GM10266 (cell line): Measurements from ENCODE around the gene BORCS5.

ENCODE experiments used
- DNase-seq: peaks from one replicate; pipeline ENCODE4 v3.0.0; 2012; ENCODE audit errors: extremely low spot score
- TF ChIP-seq, protein P1 (sequence below): IDR thresholded peaks from 2 replicates; pipeline ENCODE4 v1.5.1; 2012; ENCODE audit warnings: mild to moderate bottlenecking, low read depth; ENCODE audit not compliant: control insufficient read depth, insufficient read depth; ENCODE audit errors: missing control alignments

Gene BORCS5

GRCh38 chr12:12356467-12356895 is 397 bp upstream of the BORCS5 start:
- TF ChIP-seq, protein P1, sequence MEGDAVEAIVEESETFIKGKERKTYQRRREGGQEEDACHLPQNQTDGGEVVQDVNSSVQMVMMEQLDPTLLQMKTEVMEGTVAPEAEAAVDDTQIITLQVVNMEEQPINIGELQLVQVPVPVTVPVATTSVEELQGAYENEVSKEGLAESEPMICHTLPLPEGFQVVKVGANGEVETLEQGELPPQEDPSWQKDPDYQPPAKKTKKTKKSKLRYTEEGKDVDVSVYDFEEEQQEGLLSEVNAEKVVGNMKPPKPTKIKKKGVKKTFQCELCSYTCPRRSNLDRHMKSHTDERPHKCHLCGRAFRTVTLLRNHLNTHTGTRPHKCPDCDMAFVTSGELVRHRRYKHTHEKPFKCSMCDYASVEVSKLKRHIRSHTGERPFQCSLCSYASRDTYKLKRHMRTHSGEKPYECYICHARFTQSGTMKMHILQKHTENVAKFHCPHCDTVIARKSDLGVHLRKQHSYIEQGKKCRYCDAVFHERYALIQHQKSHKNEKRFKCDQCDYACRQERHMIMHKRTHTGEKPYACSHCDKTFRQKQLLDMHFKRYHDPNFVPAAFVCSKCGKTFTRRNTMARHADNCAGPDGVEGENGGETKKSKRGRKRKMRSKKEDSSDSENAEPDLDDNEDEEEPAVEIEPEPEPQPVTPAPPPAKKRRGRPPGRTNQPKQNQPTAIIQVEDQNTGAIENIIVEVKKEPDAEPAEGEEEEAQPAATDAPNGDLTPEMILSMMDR: no peak

GRCh38 chr12:12357719-12358461 is 1.0 kb downstream of the BORCS5 start:
- peak; percentile 40 for DNase-seq
- TF ChIP-seq, protein P1: no peak

More at GRCh38 chr12:12356467-12356895, 397 bp upstream of the BORCS5 start:
- no peak for DNase-seq

DNA sequence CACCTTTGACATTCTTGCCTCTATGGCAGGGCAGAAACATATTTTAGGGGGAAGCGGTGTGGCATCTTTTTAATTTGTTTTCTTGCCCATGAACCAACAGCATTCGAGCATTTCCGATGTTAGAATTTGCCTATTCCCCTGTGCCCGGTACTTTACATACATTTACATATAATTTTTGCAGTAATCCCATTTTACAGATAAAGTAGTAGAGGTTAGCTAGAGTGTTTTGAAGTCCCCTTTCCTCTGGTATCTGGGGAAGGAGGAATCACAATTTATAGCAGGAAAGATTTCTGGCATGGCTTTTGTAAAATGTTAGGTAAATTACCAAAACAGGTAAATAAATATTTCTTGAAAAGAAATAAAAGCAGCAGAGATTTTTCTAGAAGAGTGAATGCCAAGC is 1.6 kb downstream of the BORCS5 start:
- TF ChIP-seq, protein P1: no peak
- DNase-seq: no peak

GRCh38 chr12:12364787-12365445 is 8.0 kb downstream of the BORCS5 start:
- TF ChIP-seq, protein P1: no peak
- no peak for DNase-seq

- no peak for DNase-seq
- TF ChIP-seq, protein P1: no peak
These were observed 8.5 kb downstream of the BORCS5 start for GRCh38 chr12:12365446-12365802.

- no peak for DNase-seq
- TF ChIP-seq, protein P1: no peak
These were observed 9.1 kb downstream of the BORCS5 start for GRCh38 chr12:12365931-12366431.
